ENCODE results near the gene MRPL32. TPM values are rescaled to one million over a fixed set of nuclear protein-coding genes. Genes with fewer than 3 reads are reported as not detected.

MRPL32 gene
- total and polyA plus RNA-seq, 2 donors (not counting 1 experiment from before 2014, with no cell fraction given) = 54.4 to 63.7 TPM

DNA sequence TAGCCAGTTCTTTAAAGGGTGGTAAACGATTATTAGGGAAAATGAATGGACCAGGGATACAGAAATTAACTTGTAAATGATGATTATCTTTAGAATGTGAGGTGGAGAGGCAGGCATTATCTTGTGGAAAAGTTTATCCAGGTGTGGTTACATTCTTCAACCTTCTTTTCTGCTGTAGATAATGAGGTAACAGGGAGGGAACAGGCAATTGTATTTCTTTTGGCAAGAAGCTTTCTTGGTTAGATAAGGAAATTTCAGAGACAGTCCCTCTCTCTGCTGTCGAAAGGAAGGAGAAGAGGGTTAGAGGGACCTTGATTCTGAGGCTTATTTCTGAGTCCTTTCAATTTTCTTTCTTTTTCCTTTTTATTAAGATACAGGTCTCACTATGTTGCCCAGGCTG lies 32.1 kb downstream of the MRPL32 start:
- H3K9me3 ChIP-seq (ENCODE audit: control insufficient read depth, insufficient read depth, low read depth, low read length) = no peaks in the 10 kb centered on the region
- H3K27me3 ChIP-seq (ENCODE audit: control insufficient read depth, insufficient read depth, low read length) = peaks cover 4% of the 10 kb centered on the region
- no peak overlapping the region for H3K4me2 ChIP-seq (ENCODE audit: extremely low read depth, insufficient read depth, low read length)
- H4K20me1 ChIP-seq (ENCODE audit: control insufficient read depth, extremely low read depth, insufficient read depth, low read length) = no peaks in the 10 kb centered on the region
- H3K36me3 ChIP-seq (ENCODE audit: control insufficient read depth, insufficient read depth, low read length) = no peaks in the 10 kb centered on the region
- no peak overlapping the region for H2AFZ ChIP-seq (ENCODE audit: low read length)
- no peaks in the 10 kb centered on the region for H3K4me1 ChIP-seq (ENCODE audit: control insufficient read depth, extremely low read depth, insufficient read depth, low read length)
- TF ChIP-seq CTCF (conservative IDR thresholded peaks at IDR 0.05 in 1 of 2, IDR thresholded peaks at IDR 0.05 in 1 of 2; ENCODE audit: low read depth in 1 of 2, low read length in 2 of 2) (no peak), EZH2 (IDR thresholded peaks at IDR 0.05; ENCODE audit: low read length, missing control alignments) (no peak)
- no peaks in the 10 kb centered on the region for H3K79me2 ChIP-seq (ENCODE audit: control insufficient read depth, insufficient read depth, low read length)
- no peak overlapping the region for H3K9ac ChIP-seq (ENCODE audit: insufficient read depth, low read length)
- H3K27ac ChIP-seq (ENCODE audit: insufficient read depth, low read length) = no peak overlapping the region
- no peak for DNase-seq (ENCODE audit: low read depth in 2 of 2)
- H3K4me3 ChIP-seq (replicated peaks in 1 of 4; ENCODE audit: control extremely low read depth in 1 of 4, insufficient read depth in 1 of 4, low read depth in 3 of 4, low read length in 4 of 4) = no peak overlapping the region

GRCh38 chr7:42964849-42965805 lies 33.0 kb downstream of the MRPL32 start:
- no peaks in the 10 kb centered on the region for H3K9me3 ChIP-seq (ENCODE audit: control insufficient read depth, insufficient read depth, low read depth, low read length)
- TF ChIP-seq EZH2 (IDR thresholded peaks at IDR 0.05; ENCODE audit: low read length, missing control alignments) (no peak), CTCF (conservative IDR thresholded peaks at IDR 0.05 in 1 of 2, IDR thresholded peaks at IDR 0.05 in 1 of 2; ENCODE audit: low read depth in 1 of 2, low read length in 2 of 2) (no peak)
- H3K4me3 ChIP-seq (replicated peaks in 1 of 4; ENCODE audit: control extremely low read depth in 1 of 4, insufficient read depth in 1 of 4, low read depth in 3 of 4, low read length in 4 of 4) = no peak overlapping the region
- H3K27ac ChIP-seq (ENCODE audit: insufficient read depth, low read length) = no peak overlapping the region
- H2AFZ ChIP-seq (ENCODE audit: low read length) = no peak overlapping the region
- no peaks in the 10 kb centered on the region for H4K20me1 ChIP-seq (ENCODE audit: control insufficient read depth, extremely low read depth, insufficient read depth, low read length)
- H3K27me3 ChIP-seq (ENCODE audit: control insufficient read depth, insufficient read depth, low read length) = peaks cover 4% of the 10 kb centered on the region
- peak in 1 of 2 donors; percentile 14 for DNase-seq (ENCODE audit: low read depth in 2 of 2)
- no peaks in the 10 kb centered on the region for H3K79me2 ChIP-seq (ENCODE audit: control insufficient read depth, insufficient read depth, low read length)
- H3K36me3 ChIP-seq (ENCODE audit: control insufficient read depth, insufficient read depth, low read length) = no peaks in the 10 kb centered on the region
- no peak overlapping the region for H3K4me2 ChIP-seq (ENCODE audit: extremely low read depth, insufficient read depth, low read length)
- no peaks in the 10 kb centered on the region for H3K4me1 ChIP-seq (ENCODE audit: control insufficient read depth, extremely low read depth, insufficient read depth, low read length)
- H3K9ac ChIP-seq (ENCODE audit: insufficient read depth, low read length) = no peak overlapping the region

DNA sequence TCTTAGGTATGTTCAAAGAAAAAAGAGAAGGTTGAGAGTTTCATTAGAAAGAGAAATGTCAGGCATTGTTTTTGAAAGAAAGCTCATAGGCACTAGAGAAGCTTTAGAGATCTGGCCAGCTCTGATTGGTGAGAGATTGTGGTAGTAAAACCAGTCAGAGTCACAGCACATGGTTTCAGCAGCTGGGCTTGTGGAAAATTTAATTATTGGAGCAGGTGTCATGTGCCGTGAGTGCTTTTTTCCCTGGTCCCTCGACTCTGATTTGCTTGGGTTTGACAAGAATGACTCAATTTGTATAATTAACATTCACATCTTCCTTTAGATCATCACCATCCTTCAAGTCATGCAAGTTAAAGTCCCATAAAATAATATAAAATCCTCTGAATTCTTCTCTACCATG lies 35.2 kb downstream of the MRPL32 start:
- H3K9me3 ChIP-seq (ENCODE audit: control insufficient read depth, insufficient read depth, low read depth, low read length) = no peaks in the 10 kb centered on the region
- H2AFZ ChIP-seq (ENCODE audit: low read length) = no peak overlapping the region
- DNase-seq (ENCODE audit: low read depth in 2 of 2) = no peak
- H3K9ac ChIP-seq (ENCODE audit: insufficient read depth, low read length) = no peak overlapping the region
- H3K36me3 ChIP-seq (ENCODE audit: control insufficient read depth, insufficient read depth, low read length) = no peaks in the 10 kb centered on the region
- H4K20me1 ChIP-seq (ENCODE audit: control insufficient read depth, extremely low read depth, insufficient read depth, low read length) = no peaks in the 10 kb centered on the region
- TF ChIP-seq CTCF (conservative IDR thresholded peaks at IDR 0.05 in 1 of 2, IDR thresholded peaks at IDR 0.05 in 1 of 2; ENCODE audit: low read depth in 1 of 2, low read length in 2 of 2) (no peak), EZH2 (IDR thresholded peaks at IDR 0.05; ENCODE audit: low read length, missing control alignments) (no peak)
- H3K4me1 ChIP-seq (ENCODE audit: control insufficient read depth, extremely low read depth, insufficient read depth, low read length) = no peaks in the 10 kb centered on the region
- H3K27ac ChIP-seq (ENCODE audit: insufficient read depth, low read length) = no peak overlapping the region
- no peak overlapping the region for H3K4me2 ChIP-seq (ENCODE audit: extremely low read depth, insufficient read depth, low read length)
- H3K79me2 ChIP-seq (ENCODE audit: control insufficient read depth, insufficient read depth, low read length) = no peaks in the 10 kb centered on the region
- no peak overlapping the region for H3K4me3 ChIP-seq (replicated peaks in 1 of 4; ENCODE audit: control extremely low read depth in 1 of 4, insufficient read depth in 1 of 4, low read depth in 3 of 4, low read length in 4 of 4)
- no peaks in the 10 kb centered on the region for H3K27me3 ChIP-seq (ENCODE audit: control insufficient read depth, insufficient read depth, low read length)

All from fibroblast of lung (primary cell).